ENCODE data around the gene ID3.

ID3 gene, protein sequence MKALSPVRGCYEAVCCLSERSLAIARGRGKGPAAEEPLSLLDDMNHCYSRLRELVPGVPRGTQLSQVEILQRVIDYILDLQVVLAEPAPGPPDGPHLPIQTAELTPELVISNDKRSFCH

DNA sequence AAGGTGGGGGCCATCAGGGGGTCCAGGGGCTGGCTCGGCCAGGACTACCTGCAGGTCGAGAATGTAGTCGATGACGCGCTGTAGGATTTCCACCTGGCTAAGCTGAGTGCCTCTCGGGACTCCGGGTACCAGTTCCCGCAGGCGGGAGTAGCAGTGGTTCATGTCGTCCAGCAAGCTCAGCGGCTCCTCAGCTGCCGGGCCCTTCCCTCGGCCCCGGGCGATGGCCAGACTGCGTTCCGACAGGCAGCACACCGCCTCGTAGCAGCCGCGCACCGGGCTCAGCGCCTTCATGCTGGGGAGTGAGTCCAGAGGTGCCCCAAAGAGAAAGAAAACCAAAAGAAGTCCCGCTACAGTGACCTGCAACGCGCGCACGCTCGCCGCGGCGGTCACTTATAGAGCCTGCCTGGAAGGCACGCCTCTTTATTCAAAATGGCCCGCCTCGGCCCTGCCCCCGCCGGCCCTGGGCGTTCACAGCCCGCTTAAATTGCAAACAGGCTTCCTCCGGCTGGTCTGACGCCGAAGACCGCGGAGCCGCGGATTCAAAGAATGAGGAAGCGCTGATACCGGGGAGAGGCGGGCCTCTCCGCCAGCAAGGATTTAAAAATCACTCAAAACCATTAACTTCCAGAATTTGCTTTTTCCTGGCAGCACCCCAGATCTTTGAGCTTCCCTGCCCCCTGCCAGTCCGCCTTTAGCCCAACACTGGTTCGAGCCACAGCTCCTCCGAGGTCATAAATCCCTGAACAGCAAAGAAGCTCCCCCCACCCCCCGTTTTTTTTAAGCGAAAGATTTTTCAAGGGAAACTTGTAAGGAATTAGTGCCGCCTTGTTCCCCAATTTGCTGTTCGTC lies at the start of gene ID3:
Gene ID3 (minus strand): TSS at position 366 of the 849 bp plus-strand sequence. CDS start 75 bp downstream, at position 291.
- peak; percentile 81 for DNase-seq (ENCODE audit: low read depth, low spot score)

DNA sequence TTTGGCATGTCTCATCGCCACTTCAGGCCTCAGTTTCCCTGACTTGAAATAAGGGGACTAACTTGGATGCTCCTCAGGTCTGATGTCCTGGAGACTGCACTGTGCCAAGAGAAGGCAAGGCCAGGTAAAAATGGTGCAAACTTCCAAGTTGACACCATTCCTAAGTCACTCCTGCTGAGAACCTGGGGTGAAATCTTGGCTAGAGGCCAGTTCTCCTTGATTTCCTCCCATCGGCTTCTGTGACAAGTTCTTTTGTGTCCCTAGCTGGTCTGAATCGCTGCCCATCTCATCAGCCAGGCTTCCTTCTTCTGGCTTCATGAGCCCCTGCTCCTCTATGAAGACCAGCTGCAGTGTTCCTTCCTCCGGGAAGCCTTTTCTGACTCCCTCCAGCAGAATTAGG lies 48.6 kb upstream of the ID3 start:
- no peak for DNase-seq (ENCODE audit: low read depth, low spot score)

DNA sequence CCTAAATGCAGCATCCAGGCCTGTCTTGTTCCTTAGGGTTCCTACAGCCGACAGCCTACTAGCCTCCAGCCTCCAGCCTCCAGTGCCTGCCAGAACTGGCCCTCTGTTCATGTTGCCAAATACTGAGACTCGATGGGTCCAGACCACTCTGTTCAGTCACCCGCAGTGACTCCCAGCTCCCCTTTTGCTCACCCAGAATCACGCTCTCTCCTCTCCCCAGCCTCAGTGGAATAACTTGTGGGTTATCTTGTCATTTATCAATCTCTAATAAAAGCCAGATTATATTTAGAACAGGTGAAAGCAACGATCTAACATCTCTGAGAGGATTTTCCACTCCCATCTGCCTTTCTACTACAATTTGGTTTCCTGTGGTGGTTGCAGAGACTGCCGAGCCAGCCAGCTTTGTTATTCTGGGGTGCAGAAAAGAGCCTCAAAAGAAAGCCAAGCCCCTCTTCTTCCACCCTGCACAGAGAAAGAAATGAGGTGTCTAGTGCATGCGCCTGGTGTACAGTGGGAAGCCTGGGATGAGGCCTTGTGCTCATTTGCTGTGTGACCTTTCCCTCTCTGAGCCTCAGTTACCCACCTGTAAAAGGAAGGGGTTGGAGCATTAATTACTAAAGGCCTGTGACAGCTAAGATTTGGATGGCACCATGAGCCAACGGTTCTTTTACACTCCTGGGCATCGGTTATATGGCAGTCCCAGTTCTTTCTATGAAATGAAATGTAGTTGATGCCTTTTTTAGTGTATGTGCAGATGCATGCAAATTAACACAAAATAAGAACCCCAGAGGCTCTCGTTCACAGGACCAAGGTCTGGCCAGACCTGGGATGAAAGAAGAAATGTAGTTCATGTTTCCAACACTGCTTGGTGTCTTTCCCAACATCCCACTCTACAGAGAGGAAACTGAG lies 42.9 kb upstream of the ID3 start:
- DNase-seq (ENCODE audit: low read depth, low spot score) = no peak

DNA sequence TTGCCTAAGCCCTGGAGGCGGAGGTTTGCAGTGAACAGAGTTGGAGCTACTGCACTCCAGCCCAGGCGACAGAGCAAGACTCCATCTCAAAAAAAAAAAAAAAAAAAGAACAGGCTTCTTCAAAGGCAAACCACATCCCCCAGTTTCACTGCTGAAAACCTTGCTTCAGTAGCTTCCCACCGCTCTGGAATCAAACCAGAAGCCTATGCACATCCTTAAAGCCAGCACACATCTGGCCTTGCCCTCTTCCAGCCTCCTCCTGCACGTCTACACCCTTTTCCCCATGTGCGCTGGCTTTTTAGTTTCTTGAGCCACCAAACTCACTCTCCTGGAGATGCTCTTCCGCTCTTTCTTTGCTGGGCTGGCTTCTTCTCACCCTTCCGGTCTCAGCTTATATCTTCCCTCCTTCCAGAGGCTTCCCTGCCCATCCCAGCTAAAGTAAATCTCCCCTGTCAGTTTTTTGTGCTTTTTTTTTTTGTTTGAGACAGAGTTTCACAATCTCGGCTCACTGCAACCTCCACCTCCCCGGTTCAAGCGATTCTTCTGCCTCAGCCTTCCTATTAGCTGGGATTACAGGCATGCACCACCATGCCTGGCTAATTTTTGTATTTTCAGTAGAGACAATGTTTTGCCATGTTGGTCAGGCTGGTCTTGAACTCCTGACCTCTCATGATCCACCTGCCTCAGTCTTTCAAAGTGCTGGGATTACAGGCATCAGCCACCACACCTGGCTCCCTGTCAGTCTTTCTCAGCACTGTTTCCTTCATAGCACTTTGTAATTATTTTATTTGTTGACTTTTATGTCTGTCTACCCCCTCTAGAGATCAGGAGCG lies 42.0 kb upstream of the ID3 start:
- no peak for DNase-seq (ENCODE audit: low read depth, low spot score)

DNA sequence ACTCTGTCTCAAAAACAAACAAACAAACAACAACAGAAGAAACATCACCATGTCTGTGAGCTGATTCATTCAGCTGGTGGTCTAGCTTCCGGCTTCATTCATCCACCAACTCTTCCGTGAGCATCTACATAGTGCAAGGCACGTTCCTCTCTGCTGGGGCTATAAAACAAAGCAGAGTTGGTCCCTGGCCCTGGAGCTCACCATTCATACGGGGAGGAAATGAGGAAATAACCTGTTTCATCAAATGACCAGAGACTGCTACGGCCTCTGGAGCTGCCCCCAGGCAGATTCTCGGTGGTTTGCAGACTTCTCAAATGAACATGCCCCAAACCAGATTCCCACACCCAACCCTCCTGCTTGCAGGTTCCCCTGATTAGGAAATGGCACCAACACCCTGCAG lies 41.0 kb upstream of the ID3 start:
- DNase-seq (ENCODE audit: low read depth, low spot score) = no peak

DNA sequence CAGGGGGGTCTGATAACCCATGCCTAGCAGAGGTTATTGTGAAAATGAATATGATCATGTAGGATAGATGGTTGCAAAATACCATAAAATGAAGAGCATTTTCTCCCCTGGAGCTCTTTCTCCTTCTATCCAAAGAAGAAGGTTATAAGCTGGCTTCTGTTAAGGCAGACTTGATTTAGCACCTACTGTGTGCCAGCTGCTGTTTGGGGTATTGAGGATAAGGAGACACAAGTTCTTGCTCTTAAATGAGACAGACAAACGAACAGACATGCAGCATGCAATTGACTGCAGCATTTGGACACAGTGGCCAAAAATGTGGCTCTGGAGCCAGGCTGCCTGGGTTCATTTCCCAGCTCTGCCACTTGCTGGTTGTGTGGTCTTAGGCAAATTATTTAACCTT lies 39.8 kb upstream of the ID3 start:
- no peak for DNase-seq (ENCODE audit: low read depth, low spot score)

DNA sequence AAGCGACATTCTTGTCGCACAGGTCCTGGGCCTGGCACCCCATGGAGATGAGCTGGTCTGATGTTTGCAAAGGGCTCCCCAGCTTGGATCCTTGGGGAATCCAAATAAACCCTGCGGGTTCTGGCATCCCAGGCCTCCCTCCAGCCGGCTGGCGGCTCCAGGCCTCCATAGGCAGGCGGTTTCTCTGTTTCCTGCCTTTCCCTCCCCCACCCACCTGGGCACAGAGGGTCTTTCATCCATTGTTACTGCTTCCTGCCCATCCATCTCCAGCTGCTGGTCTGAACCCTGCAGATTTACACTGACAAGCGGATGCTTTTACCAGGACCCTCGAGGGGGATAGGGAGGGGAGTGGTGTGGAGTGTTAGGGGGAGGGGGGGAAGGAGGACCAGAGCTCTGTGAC lies 39.1 kb upstream of the ID3 start:
- no peak for DNase-seq (ENCODE audit: low read depth, low spot score)

DNA sequence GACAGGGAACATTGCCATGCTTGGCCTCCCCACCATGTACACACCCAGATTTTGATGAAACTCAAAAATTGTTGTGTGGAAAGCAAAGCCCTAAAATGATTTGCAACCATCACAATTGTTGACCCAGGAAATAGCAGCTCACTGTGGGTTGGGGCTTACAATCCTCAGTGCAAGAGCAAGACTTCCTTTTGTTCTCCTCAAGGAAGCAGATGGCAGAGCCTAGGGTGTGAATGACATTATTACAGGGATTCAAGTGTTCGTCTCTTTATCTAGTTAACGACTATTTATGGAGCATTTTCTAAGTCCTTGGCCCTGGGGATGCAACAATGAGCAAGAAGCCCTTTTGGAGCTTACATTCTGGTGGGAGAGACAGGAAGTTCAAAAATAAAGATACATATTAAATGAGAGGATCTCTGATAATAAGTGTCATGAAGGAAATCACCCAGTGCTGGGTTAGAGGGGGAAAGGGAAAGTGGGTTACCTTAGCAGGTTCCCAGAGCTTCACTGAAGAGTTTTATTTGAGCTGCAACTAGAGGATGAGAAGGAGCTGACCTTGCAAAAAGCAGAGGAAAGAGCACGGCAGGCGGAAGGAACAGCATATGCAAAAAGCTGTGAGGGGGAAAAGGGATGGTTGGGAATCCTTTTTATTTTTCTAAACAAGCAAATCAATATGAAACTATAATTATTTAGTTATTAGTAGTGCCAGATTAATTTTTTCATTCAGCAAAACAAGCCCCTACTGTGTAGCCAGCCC lies 38.5 kb upstream of the ID3 start:
- no peak for DNase-seq (ENCODE audit: low read depth, low spot score)

DNA sequence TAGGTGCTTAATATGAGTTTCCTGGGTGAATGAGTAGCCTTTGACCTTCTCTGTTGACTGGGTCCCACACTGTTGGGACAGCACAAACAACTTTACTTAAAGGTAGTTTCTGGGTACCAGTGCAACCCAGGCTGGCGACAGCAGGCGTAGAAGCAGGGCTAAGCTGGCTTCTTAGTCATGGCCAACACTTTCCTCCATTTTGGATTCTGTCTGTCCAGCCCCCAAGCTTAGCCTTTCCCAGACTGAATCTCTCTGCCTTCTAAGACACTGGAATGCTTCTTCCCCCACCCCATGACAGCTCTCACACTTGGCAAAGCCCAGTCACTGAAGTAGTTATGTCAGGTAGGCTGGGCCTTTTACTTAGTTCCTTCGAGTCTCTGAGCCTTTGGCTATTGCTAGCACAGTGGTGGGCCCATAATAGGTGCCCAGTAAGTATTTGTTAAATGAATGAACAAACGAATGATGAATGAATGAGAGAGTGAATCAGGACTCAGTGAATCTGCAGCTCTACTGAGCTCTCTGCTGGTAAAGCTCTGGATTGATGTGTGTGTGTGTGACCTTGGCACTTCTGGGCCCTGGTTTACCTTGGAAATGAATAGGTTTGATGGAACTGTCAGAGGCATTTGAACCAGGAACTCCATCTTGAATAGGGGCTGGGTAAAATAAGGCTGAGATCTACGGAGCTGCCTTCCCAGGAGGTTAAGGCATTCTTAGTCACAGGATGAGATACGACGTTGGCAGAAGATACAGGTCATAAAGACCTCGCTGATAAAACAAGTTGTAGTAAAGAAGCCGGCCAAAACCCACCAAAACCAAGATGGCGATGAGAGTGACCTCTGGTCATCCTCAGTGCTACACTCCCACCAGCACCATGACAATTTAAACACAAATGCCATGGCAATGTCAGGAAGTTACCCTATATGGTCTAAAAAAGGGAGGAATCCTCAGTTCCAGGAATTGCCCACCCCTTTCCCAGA lies 37.4 kb upstream of the ID3 start:
- no peak for DNase-seq (ENCODE audit: low read depth, low spot score)

DNA sequence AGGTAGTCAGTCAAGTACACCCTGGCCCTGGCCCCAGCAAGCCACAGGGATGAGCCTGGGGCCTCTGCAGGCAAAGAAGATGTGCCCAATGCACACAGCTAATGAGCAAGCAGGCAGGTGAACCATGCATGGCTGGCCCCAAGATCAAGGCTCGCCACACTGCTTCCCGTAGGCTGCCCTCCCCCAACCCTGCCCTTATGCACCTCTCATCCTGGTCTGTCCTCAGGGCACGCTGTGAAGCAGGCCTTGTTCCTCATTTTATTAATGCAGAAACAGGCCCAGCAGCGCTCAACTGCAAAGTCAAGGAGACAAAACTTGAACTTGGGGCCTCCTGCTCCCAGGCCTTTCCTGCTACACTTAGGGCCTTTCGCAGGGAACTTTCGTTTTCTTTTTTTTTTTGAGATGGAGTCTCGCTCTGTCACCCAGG lies 35.6 kb upstream of the ID3 start:
- no peak for DNase-seq (ENCODE audit: low read depth, low spot score)

DNA sequence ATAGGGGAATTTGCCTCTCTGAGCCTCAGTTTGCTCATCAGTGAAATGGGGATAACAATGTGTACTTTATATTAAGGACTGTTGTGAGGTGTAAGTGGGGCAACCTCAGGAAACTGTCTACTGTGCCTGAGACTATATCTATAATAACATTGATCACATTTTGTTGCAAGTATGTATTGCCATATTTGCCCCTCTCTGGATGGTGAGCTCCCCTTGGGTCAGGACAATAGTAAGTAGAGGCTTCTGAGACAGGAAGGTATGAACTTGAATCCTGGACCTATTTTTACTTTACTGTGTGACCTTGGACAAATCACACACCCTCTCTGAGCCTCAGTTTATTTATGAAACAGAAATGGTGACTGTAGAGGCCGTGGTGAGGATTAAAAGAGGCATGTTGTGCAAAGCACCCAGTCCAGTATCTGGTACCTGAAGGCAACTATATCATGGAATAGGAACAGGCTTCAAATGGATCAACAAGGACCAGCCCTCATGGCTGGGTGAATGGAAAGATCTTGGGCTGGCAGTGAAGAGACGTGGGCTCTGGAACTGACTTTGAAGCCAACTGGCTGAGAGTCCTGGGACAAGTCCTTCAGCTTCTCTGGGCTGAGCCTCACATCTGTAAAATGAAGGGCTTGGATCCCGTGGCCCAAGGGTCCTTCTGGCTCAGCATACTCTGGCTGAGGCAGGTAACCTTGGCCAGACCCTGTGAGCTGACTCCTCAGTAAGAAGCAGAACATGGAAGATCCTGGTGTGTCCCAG lies 35.0 kb upstream of the ID3 start:
- DNase-seq (ENCODE audit: low read depth, low spot score) = no peak

DNA sequence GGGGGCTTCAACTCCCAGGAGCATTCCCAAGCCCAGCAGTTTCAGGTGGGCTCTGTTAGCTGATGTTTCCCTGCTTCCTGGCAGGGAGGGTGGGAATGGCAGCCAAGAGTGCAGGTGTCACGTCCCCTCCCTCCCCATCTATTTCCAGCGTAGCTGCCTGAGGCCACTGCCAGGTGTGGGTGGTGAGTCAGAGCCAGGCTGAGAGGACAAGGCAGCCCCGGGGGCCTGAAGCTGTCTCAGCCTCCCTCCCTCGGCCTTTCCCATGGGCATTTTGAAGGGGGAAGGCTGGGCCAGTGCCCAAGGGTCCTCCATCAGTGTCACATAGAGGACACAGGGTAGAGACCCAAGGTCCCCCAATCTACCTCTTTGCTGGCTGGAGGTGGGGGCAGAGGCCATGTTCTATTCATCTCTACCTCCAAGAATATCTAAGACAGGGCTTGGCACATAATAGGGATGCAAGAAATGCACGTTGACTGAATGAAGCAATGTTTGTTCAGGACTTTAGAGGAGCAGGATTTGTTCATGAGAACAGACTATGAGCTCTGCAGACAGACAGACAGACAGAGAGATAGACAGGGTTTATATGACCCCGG lies 34.4 kb upstream of the ID3 start:
- no peak for DNase-seq (ENCODE audit: low read depth, low spot score)

DNA sequence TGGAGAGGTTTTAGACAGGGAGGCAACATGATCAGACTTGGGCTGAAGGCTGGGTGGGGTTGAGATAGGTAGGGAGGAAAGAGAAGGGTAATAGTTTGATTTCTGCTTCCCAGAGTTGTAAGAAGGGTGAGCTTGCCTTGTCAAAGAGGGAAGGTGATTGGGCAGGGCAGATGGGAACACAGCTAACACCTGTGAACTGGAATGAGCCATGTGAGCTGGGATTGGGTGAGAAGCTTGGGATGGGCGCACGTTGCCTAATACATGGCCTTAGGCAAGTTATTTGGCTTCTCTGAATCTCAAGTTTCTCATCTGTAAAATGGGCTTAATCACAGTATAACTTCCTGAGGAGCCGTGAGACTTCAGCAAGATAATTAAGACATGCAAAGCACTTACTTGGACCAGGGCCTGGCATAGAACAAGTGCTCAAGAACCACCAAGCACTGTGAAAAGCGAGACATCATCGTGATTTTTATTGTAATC lies 33.8 kb upstream of the ID3 start:
- DNase-seq (ENCODE audit: low read depth, low spot score) = no peak

DNA sequence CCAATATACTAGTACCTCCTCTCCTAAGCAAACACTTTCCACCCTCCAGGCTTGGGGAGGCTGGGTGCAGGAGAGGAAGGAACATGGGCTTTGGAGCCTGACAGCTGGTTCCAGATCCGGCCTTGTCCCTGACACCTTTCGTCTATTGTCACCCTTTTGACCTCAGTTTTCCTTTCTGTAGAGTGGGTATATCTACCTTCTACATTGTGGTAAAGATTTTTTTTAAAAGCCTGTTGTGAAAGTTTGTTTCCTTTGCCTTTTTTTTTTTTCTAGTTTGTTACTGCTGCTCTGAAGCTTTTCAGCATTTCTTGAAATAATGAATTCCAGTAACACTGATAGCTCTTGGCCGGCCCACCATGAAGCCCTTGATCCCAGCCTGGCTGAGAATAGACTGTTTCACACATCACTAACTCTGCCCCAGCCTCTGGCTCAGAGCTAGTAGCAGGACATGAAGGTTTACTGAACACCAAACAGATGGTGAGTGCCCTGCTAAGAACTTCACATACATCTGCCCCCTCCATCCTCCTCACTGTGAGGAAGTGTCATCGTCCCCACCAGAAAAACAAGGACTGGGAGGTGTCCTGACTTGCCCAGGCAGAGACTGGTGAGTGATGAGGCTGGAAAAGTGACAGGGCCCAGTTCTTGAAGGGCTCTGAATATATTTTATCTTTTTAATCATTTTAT lies 33.0 kb upstream of the ID3 start:
- no peak for DNase-seq (ENCODE audit: low read depth, low spot score)

DNA sequence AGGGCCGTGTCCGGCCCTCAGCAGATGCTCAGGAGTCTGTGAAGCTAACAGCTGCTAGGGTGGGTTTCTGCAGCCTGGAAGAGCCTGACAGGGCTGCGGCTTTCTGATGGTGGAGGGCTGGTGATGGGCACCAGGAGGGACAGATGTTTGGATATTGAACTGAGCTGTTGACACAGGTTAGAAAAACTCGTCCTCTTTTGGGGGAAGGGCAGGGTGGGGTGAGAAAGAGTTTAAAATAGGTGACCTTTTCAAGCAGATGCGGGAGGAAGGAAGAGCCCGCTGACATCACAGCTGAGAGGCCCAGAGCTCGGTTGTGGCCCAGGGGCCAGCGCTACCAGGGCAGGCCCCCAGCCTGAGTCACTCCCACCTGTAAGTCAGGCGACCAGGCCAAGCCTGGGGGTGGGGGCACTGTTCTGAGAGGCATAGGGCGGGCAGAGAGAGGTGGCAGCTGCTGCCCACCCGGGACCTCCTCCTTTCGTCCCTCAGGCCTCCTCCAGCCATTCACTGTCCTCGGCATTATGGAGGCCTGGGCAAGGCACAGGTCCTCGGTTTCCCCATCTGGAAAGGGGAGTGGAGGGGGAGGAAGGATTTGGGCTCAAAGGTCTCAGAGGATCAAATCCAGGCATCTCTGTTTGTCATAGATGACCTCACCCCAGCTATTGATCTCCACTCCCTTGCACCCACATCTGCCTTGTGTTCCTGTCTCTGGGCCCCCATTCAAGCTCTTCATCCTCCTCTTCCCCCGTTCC lies 32.3 kb upstream of the ID3 start:
- DNase-seq (ENCODE audit: low read depth, low spot score) = no peak

DNA sequence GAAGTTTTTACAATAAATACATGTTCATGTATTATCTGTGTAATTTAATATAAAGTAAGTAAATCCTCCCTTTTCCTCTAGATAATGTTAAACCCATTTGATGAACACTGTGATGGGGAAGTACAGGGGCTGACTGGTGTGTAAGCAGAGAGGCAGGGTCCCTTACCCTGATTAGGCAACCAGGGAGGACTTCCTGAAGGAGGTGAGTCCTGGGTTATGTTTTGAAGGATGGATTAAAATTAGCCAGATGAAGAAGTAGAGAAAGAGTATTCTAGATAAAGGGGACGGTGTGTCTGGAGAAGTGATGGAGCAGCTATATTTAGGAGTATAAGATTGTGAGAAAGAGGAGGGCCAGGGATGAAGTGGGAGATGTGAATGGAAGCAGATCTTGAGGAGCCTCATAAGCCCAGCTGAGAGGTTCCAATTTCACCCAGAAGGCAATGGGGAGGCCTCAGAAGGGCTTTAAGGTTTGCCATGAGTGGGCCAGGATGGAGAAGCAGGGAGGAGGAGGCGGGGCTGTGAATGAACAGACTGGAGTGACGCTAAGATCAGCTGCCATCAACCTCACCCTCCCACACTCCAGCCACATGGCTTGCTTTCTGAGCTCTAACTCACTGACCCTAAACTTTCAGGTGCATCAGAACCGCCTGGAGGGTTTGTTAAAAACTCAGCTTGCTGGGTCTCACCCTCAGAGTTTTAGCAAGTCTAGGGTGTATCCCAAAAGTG lies 30.9 kb upstream of the ID3 start:
- DNase-seq (ENCODE audit: low read depth, low spot score) = no peak
